Measurements from ENCODE around the gene PDE8A.
"Not testable (repeated sequence)": the region's sequence is repeated elsewhere in the genome, so short reads cannot be mapped to it uniquely, and the experiment has no call there.

Gene PDE8A

GRCh38 chr15:85179700-85180099 lies 198.0 kb downstream of the PDE8A start:
- DNase-seq (ENCODE audit: low read depth): no peak

DNA sequence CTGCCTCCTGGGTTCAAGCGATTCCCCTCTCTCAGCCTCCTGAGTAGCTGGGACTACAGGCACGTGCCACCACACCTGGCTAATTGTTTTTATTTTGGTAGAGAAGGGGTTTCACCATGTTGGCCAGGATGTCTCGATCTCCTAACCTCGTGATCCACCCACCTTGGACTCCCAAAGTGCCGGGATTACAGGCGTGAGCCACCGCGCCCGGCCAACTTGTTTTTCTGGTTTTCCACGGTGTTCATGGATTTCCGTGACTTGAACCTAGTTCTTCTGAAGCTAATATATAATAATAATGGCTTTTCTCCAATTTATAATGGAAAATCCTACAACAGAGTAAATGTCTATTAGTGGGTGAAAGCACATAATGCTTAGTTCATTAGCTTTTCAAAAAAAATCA lies 203.7 kb downstream of the PDE8A start:
- DNase-seq (ENCODE audit: low read depth): not testable (repeated sequence)

GRCh38 chr15:85188171-85188577 lies 206.5 kb downstream of the PDE8A start:
- not testable (repeated sequence) for DNase-seq (ENCODE audit: low read depth)
